LNCaP clone FGC (cell line): ENCODE measurements around the gene OXTR.
"Not testable (repeated sequence)": the region's sequence is repeated elsewhere in the genome, so short reads cannot be mapped to it uniquely, and the experiment has no call there.

Experiments
- DNase-seq: peaks from one replicate; pipeline ENCODE4 v3.0.0-alpha.2; 2011; ENCODE audit warnings: low read depth
- H3K4me3 ChIP-seq: 2 replicates; pipeline ENCODE4 v1.5.1; 2011; ENCODE audit warnings: mild to moderate bottlenecking, low read depth, low read length, control low read depth
- CTCF ChIP-seq: IDR thresholded peaks from 2 replicates; pipeline ENCODE4 v1.5.1; 2012; ENCODE audit warnings: mild to moderate bottlenecking; ENCODE audit not compliant: control insufficient read depth, insufficient read depth; ENCODE audit errors: extremely low read depth

OXTR gene

GRCh38 chr3:8722808-8723207, 46.6 kb downstream of the OXTR start:
- no peak overlapping the region for H3K4me3 ChIP-seq
- DNase-seq = no peak
- no peak for TF ChIP-seq CTCF

DNA sequence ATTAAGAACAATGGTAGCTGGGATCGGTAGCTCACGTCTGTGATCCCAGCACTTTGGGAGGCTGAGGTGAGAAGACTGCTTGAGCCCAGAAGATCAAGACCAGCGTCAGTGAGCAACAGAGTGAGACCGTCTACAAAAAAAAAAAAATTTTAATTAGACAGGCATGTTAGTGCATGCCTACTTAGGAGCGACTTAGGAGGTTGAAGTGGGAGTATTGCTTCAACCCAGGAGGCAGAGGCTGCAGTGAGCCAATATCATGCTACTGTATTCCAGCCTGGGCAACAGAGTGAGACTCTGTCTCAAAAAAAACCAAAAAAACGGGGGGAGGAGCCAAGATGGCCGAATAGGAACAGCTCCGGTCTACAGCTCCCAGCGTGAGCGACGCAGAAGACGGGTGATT, 53.7 kb downstream of the OXTR start:
- H3K4me3 ChIP-seq, DNase-seq: not testable (repeated sequence)

GRCh38 chr3:8713901-8714759, 55.3 kb downstream of the OXTR start:
- TF ChIP-seq CTCF = no peak
- no peak for DNase-seq
- no peak overlapping the region for H3K4me3 ChIP-seq

DNA sequence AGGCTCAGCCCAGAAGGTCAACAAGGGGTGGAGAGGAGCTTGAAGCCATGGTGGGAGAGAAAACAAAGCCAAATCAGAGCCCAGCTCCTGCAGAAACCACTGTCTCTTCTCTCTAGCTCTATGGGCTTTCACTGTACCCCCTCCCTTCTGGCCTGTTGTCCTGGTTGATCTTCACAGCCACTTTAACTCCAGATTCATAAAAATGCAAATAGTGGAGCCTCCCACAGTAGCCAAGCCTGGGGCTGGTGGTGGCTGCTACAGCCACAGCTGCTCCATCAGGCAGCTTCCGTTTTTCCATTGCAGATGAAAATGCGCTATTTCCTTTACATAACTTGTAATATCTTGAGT, 56.5 kb downstream of the OXTR start:
- DNase-seq = no peak
- TF ChIP-seq CTCF = no peak
- no peak overlapping the region for H3K4me3 ChIP-seq

GRCh38 chr3:8712045-8712907, 57.1 kb downstream of the OXTR start:
- no peak for TF ChIP-seq CTCF
- DNase-seq = no peak
- H3K4me3 ChIP-seq = no peak overlapping the region

DNA sequence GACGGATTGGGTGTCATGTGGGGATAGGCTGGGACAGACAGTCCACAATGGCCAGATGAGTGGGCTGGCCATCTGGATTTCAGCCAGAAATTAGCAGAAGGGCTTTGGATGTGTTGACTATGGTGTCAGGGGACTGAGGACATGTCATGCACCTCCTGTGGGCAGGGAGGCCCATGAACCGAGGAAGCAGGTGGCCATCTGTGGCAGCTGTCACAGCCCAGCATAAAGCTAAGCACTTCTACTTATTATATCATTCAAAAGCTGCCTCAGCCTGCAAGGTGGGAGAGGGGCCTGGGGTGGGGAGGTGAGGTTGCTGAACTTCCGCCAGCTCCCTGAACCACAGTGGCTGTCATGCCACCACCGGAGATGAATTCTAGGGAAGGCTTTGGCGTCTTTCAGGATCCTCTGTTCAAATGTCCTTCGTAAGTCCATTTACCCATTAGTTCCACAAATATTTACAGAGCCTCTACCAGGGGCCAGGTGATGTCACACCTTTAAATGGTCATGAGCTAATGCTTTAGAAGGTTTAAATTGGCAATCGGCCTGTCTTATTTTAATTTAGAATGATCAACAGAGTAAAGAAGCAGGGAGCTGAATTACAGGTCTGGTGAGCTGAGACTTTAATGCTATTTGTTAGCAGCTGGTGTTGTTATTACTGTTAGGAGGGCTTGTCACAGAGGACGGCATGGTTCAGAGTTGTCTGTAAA, 59.5 kb downstream of the OXTR start:
- H3K4me3 ChIP-seq = no peak overlapping the region; the same call in 1 of the 2 replicates
- TF ChIP-seq CTCF = no peak
- peak; percentile 98 for DNase-seq

- no peak overlapping the region for H3K4me3 ChIP-seq
- TF ChIP-seq CTCF = no peak
- DNase-seq = no peak
Measured at GRCh38 chr3:8709287-8709686, 60.1 kb downstream of the OXTR start.
